A673 (cell line): ENCODE data around the gene PKN1. TPM values are rescaled to one million over a fixed set of nuclear protein-coding genes. Genes with fewer than 3 reads are reported as not detected.
A peak's percentile ranks its signal among the peaks of the same experiment; 100 is the strongest.

ENCODE experiments used
- BruUV-seq: library from RNA; stranded (reverse); fragments of 400-500 nt; replicated peaks from 2 replicates; lab custom pipeline; 2021; lab: Mats Ljungman, UMichigan
- CTCF ChIA-PET: fragments of 300-600 bp; sonication (Branson Sonifier 250); formaldehyde crosslinking; loops from one replicate; lab custom pipeline; 2022; ENCODE audit warnings: antibody characterized with exemption; lab: Charles Lee
- POLR2A ChIA-PET: fragments of 300-600 bp; sonication (Branson Sonifier 250); formaldehyde crosslinking; loops from one replicate; lab custom pipeline; 2022; ENCODE audit warnings: antibody characterized with exemption; ENCODE audit not compliant: low non-redundant PET; lab: Charles Lee
- DNase-seq: peaks from one replicate; pipeline ENCODE4 v3.0.0-alpha.2; 2015; ENCODE audit warnings: low spot score
- H3K27ac ChIP-seq: fragments of 200-600 bp; sonication (generic); 2 replicates; pipeline ENCODE4 v1.5.1; 2016; ENCODE audit warnings: mixed run types, low read depth, mild to moderate bottlenecking, mixed read lengths, antibody characterized with exemption, low read length; ENCODE audit not compliant: poor library complexity, severe bottlenecking
- H3K27me3 ChIP-seq: fragments of 200-600 bp; sonication (generic); replicated peaks from 2 replicates; pipeline ENCODE4 v1.6.1; 2017; ENCODE audit warnings: mixed run types, low read depth, mild to moderate bottlenecking, mixed read lengths, antibody characterized with exemption, low read length; ENCODE audit not compliant: insufficient read depth, poor library complexity
- H3K36me3 ChIP-seq: fragments of 200-600 bp; sonication (generic); 2 replicates; pipeline ENCODE4 v1.6.1; 2016; ENCODE audit warnings: mixed run types, mild to moderate bottlenecking, mixed read lengths, antibody characterized with exemption, low read length; ENCODE audit not compliant: insufficient read depth, poor library complexity, severe bottlenecking
- H3K4me1 ChIP-seq: fragments of 200-600 bp; sonication (generic); 2 replicates; pipeline ENCODE4 v1.6.1; 2017; ENCODE audit warnings: mixed run types, mild to moderate bottlenecking, mixed read lengths, antibody characterized with exemption, low read length; ENCODE audit not compliant: insufficient read depth, poor library complexity, severe bottlenecking
- H3K4me3 ChIP-seq: fragments of 200-600 bp; sonication (generic); 2 replicates; pipeline ENCODE4 v1.5.1; 2016; ENCODE audit warnings: low read depth, mixed run types, mild to moderate bottlenecking, mixed read lengths, low read length; ENCODE audit not compliant: poor library complexity, severe bottlenecking
- H3K9me3 ChIP-seq: fragments of 200-600 bp; sonication (generic); 2 replicates; pipeline ENCODE4 v1.6.1; 2016; ENCODE audit warnings: mixed run types, low read depth, mild to moderate bottlenecking, mixed read lengths, antibody characterized with exemption, low read length; ENCODE audit not compliant: poor library complexity, severe bottlenecking
- CTCF ChIP-seq: fragments of 300-800, 200-600 bp; sonication (generic); conservative IDR thresholded peaks from 2 replicates; pipeline ENCODE4 v1.5.1; 2017; ENCODE audit warnings: low read depth, mild to moderate bottlenecking, antibody characterized with exemption, low read length, moderate library complexity, mixed read lengths
- EZH2 ChIP-seq: fragments of 200-600 bp; sonication (generic); IDR thresholded peaks from 2 replicates; pipeline ENCODE4 v1.6.1; 2017; ENCODE audit warnings: borderline replicate concordance, low read depth, mild to moderate bottlenecking, mixed read lengths, antibody characterized with exemption, low read length; ENCODE audit not compliant: poor library complexity, severe bottlenecking
- intact Hi-C: fragments of 100-400 bp; cut with micrococcal nuclease; formaldehyde crosslinking; loops from one replicate; pipeline ENCODE4 v1.10.0; 2022; ENCODE audit not compliant: unreplicated experiment
- total RNA-seq: library from RNA; stranded (reverse); gene quantifications from 2 replicates; pipeline ENCODE4 v1.2.3, GENCODE V29; 2021

Gene PKN1
- total RNA-seq, 1 experiment from 2014 or later, result 91.4 TPM

- Histone ChIP-seq H3K4me1 (peaks cover 33% of the 10 kb centered on the region), H3K4me3 (no peak overlapping the region), H3K27ac (no peak overlapping the region), H3K27me3 (no peaks in the 10 kb centered on the region), H3K9me3 (no peaks in the 10 kb centered on the region), H3K36me3 (peaks cover 12% of the 10 kb centered on the region)
- ChIA-PET CTCF (interaction anchor here (0.6 to 0.8 kb wide), 5 partner anchors 9 to 716 kb away, joined by 3 to 24 read pairs (median 4); no protein-coding TSS in a partner anchor), POLR2A (no interaction called here)
- no TSS peak for BruUV-seq
- DNase-seq, result no peak
- intact Hi-C loops, result loop anchor here (5.0 kb wide), 1 partner anchor 117 kb away; no protein-coding TSS in a partner anchor
- TF ChIP-seq EZH2 (no peak), CTCF (no peak)
These were observed 46.3 kb downstream of the PKN1 start for GRCh38 chr19:14479309-14479974.

GRCh38 chr19:14479975-14480699 lies 47.0 kb downstream of the PKN1 start:
- intact Hi-C loops, result loop anchor here (5.0 kb wide), 3 partner anchors 118 to 598 kb away; partner anchors contain the start of gene ASF1B
- no TSS peak for BruUV-seq

More at GRCh38 chr19:14479975-14480699, 47.0 kb downstream of the PKN1 start:
- ChIA-PET POLR2A (no interaction called here), CTCF (interaction anchor here (0.5 to 1.3 kb wide), 6 partner anchors 8 to 715 kb away, joined by 3 to 24 read pairs (median 3); no protein-coding TSS in a partner anchor)
- Histone ChIP-seq H3K4me1 (peaks cover 32% of the 10 kb centered on the region), H3K4me3 (no peak overlapping the region), H3K9me3 (no peaks in the 10 kb centered on the region), H3K36me3 (peaks cover 12% of the 10 kb centered on the region), H3K27me3 (no peaks in the 10 kb centered on the region), H3K27ac (no peak overlapping the region)
- peak; percentile 74 for DNase-seq
- peak; percentile 99 for TF ChIP-seq CTCF
- TF ChIP-seq EZH2, result no peak
